Testis (tissue), 2 donors: Measurements from ENCODE around the gene SETDB2.
A peak's percentile ranks its signal among the peaks of the same experiment; 100 is the strongest.

ENCODE experiments used
- POLR2A ChIP-seq: fragments of 450-650 bp; IDR thresholded peaks from one replicate; pipeline ENCODE4 v1.6.1; 2017; ENCODE audit warnings: antibody characterized with exemption, mild to moderate bottlenecking, moderate library complexity
- TF ChIP-seq, protein P1 (sequence below), 3 experiments: fragments of 450-650 bp in 2 of 3; fragments of 200-600 bp in 1 of 3; sonication (generic) in 1 of 3; IDR thresholded peaks; one replicate each; pipeline ENCODE4 v1.5.1; 2016 to 2019; ENCODE audit warnings: antibody characterized with exemption in 3 of 3, mild to moderate bottlenecking in 2 of 3, moderate library complexity in 1 of 3

DNA sequence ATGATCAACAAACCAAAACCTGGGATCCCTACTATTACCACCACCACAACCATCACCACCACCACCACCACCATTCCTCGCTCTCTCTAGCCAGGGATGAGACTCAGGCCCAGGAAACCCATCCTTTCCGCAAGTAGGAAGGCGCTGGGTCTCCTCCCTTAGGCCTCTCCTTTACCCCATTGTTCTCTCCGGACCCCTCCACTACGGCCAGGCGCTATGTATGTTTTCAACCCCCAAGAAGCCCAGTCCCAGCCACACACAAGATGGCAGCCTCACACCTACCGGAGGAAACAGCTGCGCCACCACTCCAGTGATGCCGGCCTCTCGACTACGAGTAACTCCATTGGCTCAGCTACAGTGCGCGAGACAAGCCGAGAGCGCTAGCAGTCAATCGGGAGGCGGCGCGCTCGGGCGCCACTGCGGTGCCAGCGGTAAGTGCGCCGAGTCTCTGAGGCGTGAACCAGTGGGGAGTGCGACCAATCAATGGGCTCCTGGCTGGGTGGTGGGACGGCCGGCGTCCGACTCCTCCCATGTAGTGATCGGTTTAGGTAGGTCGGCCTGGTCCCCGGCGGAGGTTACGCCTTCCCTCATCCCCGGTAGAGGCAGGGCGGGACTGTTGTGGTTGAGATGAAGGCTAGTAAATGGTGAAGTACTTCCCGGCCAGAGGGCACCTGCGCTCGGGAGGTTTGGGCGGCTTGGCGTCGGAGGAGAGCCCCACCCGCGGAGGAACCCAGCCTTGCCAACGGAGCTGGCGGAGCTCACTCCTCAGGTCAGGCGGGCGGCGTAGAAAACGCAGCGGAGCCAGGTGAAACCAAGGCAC is at the start of gene SETDB2, which contains the start of gene CAB39L:
- TF ChIP-seq POLR2A, result peak; percentile 56
- TF ChIP-seq, protein P1, sequence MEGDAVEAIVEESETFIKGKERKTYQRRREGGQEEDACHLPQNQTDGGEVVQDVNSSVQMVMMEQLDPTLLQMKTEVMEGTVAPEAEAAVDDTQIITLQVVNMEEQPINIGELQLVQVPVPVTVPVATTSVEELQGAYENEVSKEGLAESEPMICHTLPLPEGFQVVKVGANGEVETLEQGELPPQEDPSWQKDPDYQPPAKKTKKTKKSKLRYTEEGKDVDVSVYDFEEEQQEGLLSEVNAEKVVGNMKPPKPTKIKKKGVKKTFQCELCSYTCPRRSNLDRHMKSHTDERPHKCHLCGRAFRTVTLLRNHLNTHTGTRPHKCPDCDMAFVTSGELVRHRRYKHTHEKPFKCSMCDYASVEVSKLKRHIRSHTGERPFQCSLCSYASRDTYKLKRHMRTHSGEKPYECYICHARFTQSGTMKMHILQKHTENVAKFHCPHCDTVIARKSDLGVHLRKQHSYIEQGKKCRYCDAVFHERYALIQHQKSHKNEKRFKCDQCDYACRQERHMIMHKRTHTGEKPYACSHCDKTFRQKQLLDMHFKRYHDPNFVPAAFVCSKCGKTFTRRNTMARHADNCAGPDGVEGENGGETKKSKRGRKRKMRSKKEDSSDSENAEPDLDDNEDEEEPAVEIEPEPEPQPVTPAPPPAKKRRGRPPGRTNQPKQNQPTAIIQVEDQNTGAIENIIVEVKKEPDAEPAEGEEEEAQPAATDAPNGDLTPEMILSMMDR (IDR thresholded peaks at IDR 0.05), result peak in 2 of 3 experiments; percentile 15 to 37
